ENCODE data around the gene ANKRD10. TPM values are rescaled to one million over a fixed set of nuclear protein-coding genes. Genes with fewer than 3 reads are reported as not detected.
A peak's percentile ranks its signal among the peaks of the same experiment; 100 is the strongest.

The ANKRD10 gene
- total and polyA plus RNA-seq, 7 donors, result 82.0 to 225 (median 115) TPM

- Histone ChIP-seq H3K9me3 (no peaks in the 10 kb centered on the region), H3K4me3 (no peak overlapping the region), H3K27ac (no peak overlapping the region), H3K4me1 (no peaks in the 10 kb centered on the region), H3K36me3 (ENCODE audit: insufficient read depth in 1 of 2, low read depth in 1 of 2) (no peaks in the 10 kb centered on the region), H3K27me3 (ENCODE audit: insufficient read depth in 3 of 3, low read length in 2 of 3) (no peaks in the 10 kb centered on the region)
- TF ChIP-seq CTCF (IDR thresholded peaks at IDR 0.05), result no peak
- DNase-seq, result no peak
- WGBS, 3 donors, result 96 to 97% (median 96%) methylated on average over 23 of the region's 23 CpGs
- intact Hi-C loops (cut with DNase I), result no loop called here
- ATAC-seq, result no peak
These were observed 21.6 kb upstream of the ANKRD10 start for GRCh38 chr13:110936519-110936918.

- no peak for DNase-seq
- Histone ChIP-seq H3K4me1 (no peaks in the 10 kb centered on the region), H3K27me3 (ENCODE audit: insufficient read depth in 3 of 3, low read length in 2 of 3) (no peaks in the 10 kb centered on the region), H3K4me3 (no peak overlapping the region), H3K36me3 (ENCODE audit: insufficient read depth in 1 of 2, low read depth in 1 of 2) (no peaks in the 10 kb centered on the region), H3K9me3 (no peaks in the 10 kb centered on the region), H3K27ac (no peak overlapping the region)
- WGBS, 3 donors, result 91 to 96% (median 91%) methylated on average over 3 of the region's 3 CpGs
- no peak for ATAC-seq
- intact Hi-C loops (cut with DNase I), result no loop called here
- no peak for TF ChIP-seq CTCF (IDR thresholded peaks at IDR 0.05)
These were observed 17.7 kb upstream of the ANKRD10 start for GRCh38 chr13:110932588-110932987.

GRCh38 chr13:110929104-110929777 lies 14.4 kb upstream of the ANKRD10 start:
- no peak for ATAC-seq
- H3K27ac ChIP-seq, result no peak overlapping the region
- no peak overlapping the region for H3K4me3 ChIP-seq
- intact Hi-C loops (cut with DNase I), result no loop called here
- no peaks in the 10 kb centered on the region for H3K27me3 ChIP-seq (ENCODE audit: insufficient read depth in 3 of 3, low read length in 2 of 3)
- no peaks in the 10 kb centered on the region for H3K9me3 ChIP-seq
- 65 to 76% (median 66%) methylated on average over 3 of the region's 3 CpGs for WGBS, 3 donors
- TF ChIP-seq CTCF (IDR thresholded peaks at IDR 0.05), result no peak
- no peak for DNase-seq
- peaks cover 20% of the 10 kb centered on the region for H3K4me1 ChIP-seq
- H3K36me3 ChIP-seq (ENCODE audit: insufficient read depth in 1 of 2, low read depth in 1 of 2), result no peaks in the 10 kb centered on the region

GRCh38 chr13:110925023-110925612 lies 10.2 kb upstream of the ANKRD10 start:
- ATAC-seq, result peak in 3 of 4 donors; percentile 6 to 41 (median 21)
- Histone ChIP-seq H3K9me3 (no peaks in the 10 kb centered on the region), H3K36me3 (ENCODE audit: insufficient read depth in 1 of 2, low read depth in 1 of 2) (no peaks in the 10 kb centered on the region), H3K27ac (peak overlapping the region; percentile 91), H3K4me3 (no peak overlapping the region), H3K4me1 (peaks cover 46% of the 10 kb centered on the region), H3K27me3 (ENCODE audit: insufficient read depth in 3 of 3, low read length in 2 of 3) (no peaks in the 10 kb centered on the region)
- intact Hi-C loops (cut with DNase I), result no loop called here
- TF ChIP-seq CTCF (IDR thresholded peaks at IDR 0.05), result peak; percentile 32
- no peak for DNase-seq
- 72 to 75% (median 75%) methylated on average over 8 of the region's 8 CpGs for WGBS, 3 donors
